NCI-H2227 (cell line): Measurements from ENCODE around the gene RWDD4.

Experiments
- DNase-seq: peaks from one replicate; lab custom pipeline; 2025; ENCODE audit not compliant: unreplicated experiment; lab: John Stamatoyannopoulos, UW

RWDD4 gene

DNA sequence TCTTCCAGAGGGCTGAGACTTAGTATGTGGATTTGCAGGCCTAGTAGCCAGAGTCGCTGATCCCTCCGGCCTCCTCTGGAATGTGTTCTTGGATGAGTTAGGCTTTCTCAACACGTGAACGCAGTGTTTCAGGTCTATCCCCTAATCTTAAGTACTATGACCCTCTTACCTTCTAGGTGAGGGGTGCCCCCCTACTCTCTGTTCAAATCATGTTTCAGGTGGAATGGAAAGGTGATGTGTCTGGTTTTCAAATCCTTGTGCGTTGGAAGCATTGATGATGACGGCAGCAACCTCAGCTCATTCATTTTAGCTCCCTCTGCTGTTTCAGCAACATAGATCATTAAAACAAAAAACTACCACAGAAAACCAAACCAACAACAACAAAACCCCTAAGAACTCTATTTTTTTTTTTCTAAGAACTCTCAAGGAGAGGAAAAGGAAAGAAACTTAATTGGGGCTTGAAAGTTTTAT is 56.4 kb downstream of the RWDD4 start:
- peak; percentile 0 for DNase-seq

DNA sequence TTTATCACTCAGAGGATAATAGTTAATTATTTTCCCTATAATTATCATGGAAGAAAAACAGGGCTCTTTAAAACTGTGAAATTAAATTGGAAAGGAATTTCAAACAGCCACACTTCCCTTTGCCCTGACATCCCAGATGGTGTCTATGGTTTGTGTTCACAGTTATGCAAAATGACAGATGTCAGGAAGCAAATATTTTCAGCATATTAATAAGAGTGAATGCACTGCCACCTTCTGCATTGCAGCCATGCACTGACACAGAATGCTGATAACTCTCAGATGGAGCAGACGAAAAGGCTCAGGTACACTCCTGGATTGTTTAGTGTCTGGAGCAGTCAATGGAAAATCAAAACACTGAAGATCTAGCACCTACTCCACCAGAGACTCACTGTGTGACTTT is 57.6 kb downstream of the RWDD4 start:
- DNase-seq = no peak

DNA sequence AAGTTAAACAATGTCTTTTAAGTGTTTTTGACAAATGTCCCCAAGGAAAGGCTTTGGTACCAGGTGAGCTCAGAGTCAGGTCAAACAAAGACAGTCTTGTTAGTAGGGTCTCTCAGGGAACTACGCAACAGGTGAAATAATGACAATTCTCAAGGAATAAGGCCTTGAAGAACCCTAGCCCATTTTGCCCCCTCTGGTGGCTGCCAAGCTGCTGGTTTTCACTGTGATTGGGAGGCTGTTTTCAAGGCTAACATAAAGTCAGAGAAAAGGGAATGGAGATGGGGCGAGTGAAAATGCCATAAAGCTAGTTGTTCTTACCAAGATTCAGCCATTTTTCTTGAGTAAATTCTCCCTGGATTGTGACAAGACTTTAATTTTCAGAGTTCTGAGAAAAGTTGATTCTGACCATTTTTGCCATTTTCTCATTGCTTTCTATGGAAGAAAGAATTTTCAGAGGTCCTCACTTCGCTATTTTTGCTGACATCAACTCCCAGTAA is 58.7 kb downstream of the RWDD4 start:
- DNase-seq = no peak

DNA sequence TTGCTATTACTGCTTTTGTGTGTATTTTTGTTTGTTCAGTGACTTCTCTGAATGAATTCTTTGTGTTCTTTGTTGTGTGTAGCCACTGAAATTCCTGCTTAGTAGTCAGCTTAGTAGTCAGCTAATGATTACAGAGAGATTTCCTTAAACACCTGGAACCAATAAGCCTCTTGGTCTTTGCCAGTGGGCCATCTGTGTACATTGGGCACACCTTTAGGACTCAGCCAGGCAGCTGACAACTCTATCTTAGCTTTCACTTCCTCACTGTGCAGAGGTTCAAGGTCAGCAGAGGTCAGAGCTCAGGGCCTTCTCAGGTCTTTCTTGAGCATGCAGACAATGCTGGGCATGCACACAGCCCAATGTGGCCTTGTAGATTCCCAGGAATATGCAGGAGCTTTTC is 59.3 kb downstream of the RWDD4 start:
- no peak for DNase-seq

DNA sequence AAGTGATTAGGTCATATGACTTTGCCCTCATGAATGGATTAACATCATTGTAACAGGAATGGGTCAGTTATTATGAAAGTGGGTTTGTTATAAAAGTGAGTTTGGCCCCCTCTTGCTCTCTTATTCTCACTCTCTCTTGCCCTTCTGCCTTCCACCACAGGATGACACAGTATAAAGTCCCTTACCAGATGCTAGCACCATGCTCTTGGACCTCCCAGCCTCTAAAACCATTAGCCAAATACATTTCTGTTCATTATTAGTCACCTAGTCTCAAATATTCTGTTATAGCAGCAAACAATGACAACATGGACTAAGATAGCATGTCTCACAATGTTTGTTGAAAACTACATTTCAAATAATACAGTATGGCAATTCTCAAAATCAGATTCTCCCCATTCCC is 59.7 kb downstream of the RWDD4 start:
- no peak for DNase-seq

DNA sequence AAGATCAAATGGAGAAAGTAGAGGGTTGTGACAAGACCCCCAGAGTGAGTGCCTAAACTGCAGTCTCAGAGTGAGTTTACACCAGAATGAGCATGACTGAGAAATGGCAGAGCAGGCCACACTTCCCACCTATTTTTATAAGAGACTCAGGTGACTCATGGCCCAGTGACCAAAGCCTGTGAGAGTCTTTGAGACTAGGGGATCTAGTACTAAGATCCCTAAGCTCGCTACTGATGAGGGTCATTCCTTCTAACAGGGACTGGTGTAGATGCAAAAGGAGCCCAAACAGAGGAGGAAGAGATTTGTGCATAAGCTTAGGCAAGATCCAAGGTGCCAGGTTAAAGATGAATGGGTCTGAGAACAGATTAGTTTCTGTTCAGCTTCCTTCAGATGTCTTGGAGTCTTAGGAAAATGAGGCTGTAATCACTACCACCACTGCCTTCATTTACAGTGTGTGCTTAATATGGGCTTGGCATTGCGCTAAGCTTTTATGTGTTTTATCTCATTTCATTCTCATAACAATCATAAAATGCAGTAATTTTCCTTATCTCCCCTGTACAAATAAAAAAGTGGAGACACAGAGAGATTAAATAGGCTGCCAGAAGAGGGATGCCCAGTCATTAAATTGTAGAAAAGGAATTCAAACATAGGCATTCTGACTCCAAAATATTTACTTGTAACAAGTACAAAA is 62.8 kb downstream of the RWDD4 start:
- DNase-seq = no peak

DNA sequence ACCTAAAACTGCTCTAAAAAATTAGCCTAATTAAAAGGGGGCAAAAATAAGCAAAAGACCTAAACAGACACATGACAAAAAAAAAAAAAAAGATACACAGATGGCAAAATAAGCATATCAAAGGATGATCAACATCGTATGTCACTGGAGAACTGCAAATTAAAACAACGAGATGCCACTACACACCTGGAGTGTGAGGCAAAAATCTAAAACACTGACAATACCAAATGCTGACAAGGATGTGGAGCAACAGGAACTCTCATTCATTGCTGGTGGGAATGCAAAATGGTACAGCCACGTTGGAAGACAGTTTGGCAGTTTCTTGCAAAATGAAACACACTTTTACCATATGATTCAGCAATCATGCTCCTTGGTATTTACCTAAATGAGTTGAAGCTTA is 64.2 kb downstream of the RWDD4 start:
- no peak for DNase-seq

DNA sequence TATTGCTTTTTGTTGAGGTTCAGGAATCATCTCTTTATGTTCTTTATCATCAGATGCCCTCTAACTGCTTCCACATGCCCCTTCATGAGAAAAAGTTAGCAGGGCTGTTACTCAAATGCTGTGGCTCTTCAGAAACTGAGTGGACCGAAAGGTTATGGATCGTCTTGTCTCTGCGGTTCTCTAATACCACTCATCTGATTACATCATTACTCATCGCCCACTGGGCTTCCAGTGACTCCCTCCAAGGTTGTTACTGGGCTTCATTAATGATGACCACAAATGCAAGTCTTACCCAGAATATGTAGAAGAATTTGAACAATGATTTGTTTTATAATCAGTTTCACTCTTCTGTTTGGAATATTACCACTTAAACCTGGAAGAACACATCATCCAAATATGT is 67.7 kb downstream of the RWDD4 start:
- no peak for DNase-seq
